ENCODE results near the gene SMCO4.

GRCh38 chr11:93478841-93479240 lies 64.3 kb downstream of the SMCO4 start:
- TF ChIP-seq, protein P1, sequence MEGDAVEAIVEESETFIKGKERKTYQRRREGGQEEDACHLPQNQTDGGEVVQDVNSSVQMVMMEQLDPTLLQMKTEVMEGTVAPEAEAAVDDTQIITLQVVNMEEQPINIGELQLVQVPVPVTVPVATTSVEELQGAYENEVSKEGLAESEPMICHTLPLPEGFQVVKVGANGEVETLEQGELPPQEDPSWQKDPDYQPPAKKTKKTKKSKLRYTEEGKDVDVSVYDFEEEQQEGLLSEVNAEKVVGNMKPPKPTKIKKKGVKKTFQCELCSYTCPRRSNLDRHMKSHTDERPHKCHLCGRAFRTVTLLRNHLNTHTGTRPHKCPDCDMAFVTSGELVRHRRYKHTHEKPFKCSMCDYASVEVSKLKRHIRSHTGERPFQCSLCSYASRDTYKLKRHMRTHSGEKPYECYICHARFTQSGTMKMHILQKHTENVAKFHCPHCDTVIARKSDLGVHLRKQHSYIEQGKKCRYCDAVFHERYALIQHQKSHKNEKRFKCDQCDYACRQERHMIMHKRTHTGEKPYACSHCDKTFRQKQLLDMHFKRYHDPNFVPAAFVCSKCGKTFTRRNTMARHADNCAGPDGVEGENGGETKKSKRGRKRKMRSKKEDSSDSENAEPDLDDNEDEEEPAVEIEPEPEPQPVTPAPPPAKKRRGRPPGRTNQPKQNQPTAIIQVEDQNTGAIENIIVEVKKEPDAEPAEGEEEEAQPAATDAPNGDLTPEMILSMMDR (IDR thresholded peaks at IDR 0.05; ENCODE audit: control extremely low read depth in 1 of 3, insufficient read depth in 1 of 3, low read depth in 1 of 3, low read length in 3 of 3) = no peak
- TF ChIP-seq EGR1 (IDR thresholded peaks at IDR 0.05; ENCODE audit: borderline replicate concordance, low read depth, low read length) (no peak), GABPA (IDR thresholded peaks at IDR 0.05; ENCODE audit: borderline replicate concordance, insufficient read depth, low read length) (no peak), POLR2A (IDR thresholded peaks at IDR 0.05; ENCODE audit: control extremely low read depth in 1 of 2, low read depth in 2 of 2, low read length in 2 of 2) (no peak), POLR2AphosphoS5 (IDR thresholded peaks at IDR 0.05; ENCODE audit: low read depth, low read length) (no peak), E2F6 (IDR thresholded peaks at IDR 0.05) (no peak), JUN (IDR thresholded peaks at IDR 0.05; ENCODE audit: low read depth, low read length) (no peak), TEAD4 (IDR thresholded peaks at IDR 0.05; ENCODE audit: low read depth, low read length) (no peak), TAF1 (IDR thresholded peaks at IDR 0.05; ENCODE audit: low read depth, low read length) (no peak), BCL11A (IDR thresholded peaks at IDR 0.05; ENCODE audit: low read depth in 2 of 2, low read length in 2 of 2) (no peak)
- TF ChIP-seq, protein P2, sequence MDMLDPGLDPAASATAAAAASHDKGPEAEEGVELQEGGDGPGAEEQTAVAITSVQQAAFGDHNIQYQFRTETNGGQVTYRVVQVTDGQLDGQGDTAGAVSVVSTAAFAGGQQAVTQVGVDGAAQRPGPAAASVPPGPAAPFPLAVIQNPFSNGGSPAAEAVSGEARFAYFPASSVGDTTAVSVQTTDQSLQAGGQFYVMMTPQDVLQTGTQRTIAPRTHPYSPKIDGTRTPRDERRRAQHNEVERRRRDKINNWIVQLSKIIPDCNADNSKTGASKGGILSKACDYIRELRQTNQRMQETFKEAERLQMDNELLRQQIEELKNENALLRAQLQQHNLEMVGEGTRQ (IDR thresholded peaks at IDR 0.05; ENCODE audit: low read length) = no peak
